ENCODE measurements around the gene IL27RA. TPM values are rescaled to one million over a fixed set of nuclear protein-coding genes. Genes with fewer than 3 reads are reported as not detected.
A peak's percentile ranks its signal among the peaks of the same experiment; 100 is the strongest.

The IL27RA gene
- 2.5 and 2.6 TPM in 2 replicates for polyA plus RNA-seq (2013)

- Histone ChIP-seq H3K4me3 (ENCODE audit: low read depth, low read length) (peak within 1 kb of the TSS; percentile 70), H4K8ac (ENCODE audit: low read depth, low read length) (peak within 1 kb of the TSS; percentile 88), H3K4ac (ENCODE audit: low read depth, low read length) (peak within 1 kb of the TSS; percentile 23), H2BK5ac (ENCODE audit: low read depth, low read length, poor library complexity) (peak within 1 kb of the TSS; percentile 37), H3K4me1 (ENCODE audit: control insufficient read depth in 1 of 2, insufficient read depth in 2 of 2, low read length in 2 of 2) (peaks cover 3% of the 10 kb centered on the region in 2 experiments), H3K27me3 (ENCODE audit: insufficient read depth, low read length) (no peaks in the 10 kb centered on the region), H2BK120ac (ENCODE audit: insufficient read depth, low read length, poor library complexity) (peak within 1 kb of the TSS; percentile 35), H3K9me3 (ENCODE audit: insufficient read depth, low read depth, low read length) (no peaks in the 10 kb centered on the region), H3K14ac (ENCODE audit: low read length) (peak within 1 kb of the TSS; percentile 78), H3K79me2 (ENCODE audit: control insufficient read depth, insufficient read depth, low read length, poor library complexity) (peaks cover 3% of the 10 kb centered on the region), H2BK12ac (ENCODE audit: low read length) (peak within 1 kb of the TSS; percentile 86), H2AFZ (ENCODE audit: insufficient read depth, low read length, poor library complexity) (peak within 1 kb of the TSS; percentile 94), H3K18ac (ENCODE audit: low read length) (peak within 1 kb of the TSS; percentile 76), H3K79me1 (ENCODE audit: low read length) (peaks cover 7% of the 10 kb centered on the region), H3K9ac (ENCODE audit: low read length) (peak within 1 kb of the TSS; percentile 57), H2AK5ac (ENCODE audit: low read length) (no peak within 1 kb of the TSS), H3K27ac (ENCODE audit: low read depth, low read length) (no peak within 1 kb of the TSS), H4K12ac (ENCODE audit: low read depth, low read length) (peak within 1 kb of the TSS; percentile 82), H4K91ac (ENCODE audit: low read depth, low read length) (peak within 1 kb of the TSS; percentile 77), H3K23ac (ENCODE audit: low read length) (no peak within 1 kb of the TSS), H3K36me3 (ENCODE audit: control insufficient read depth in 1 of 2, insufficient read depth in 2 of 2, low read length in 2 of 2) (no peaks in the 10 kb centered on the region), H3K4me2 (ENCODE audit: low read length) (peak within 1 kb of the TSS; percentile 77)
- peak in 1 of 2 donors; percentile 52 for DNase-seq
- WGBS (ENCODE audit: extremely low coverage, insufficient coverage, insufficient read length), result no CpG with 5 or more reads among the region's 63 CpGs
These were observed at the start of gene IL27RA for GRCh38 chr19:14031719-14032480. Gene IL27RA, plus strand, starts transcription at chr19:14031762. Its CDS starts 111 bp downstream, at chr19:14031873.

- H3K4me3 ChIP-seq (ENCODE audit: low read depth, low read length), result no peak overlapping the region
- no peak overlapping the region for H3K14ac ChIP-seq (ENCODE audit: low read length)
- no peak overlapping the region for H3K4ac ChIP-seq (ENCODE audit: low read depth, low read length)
- H2BK5ac ChIP-seq (ENCODE audit: low read depth, low read length, poor library complexity), result no peak overlapping the region
- H2BK120ac ChIP-seq (ENCODE audit: insufficient read depth, low read length, poor library complexity), result no peak overlapping the region
- no peak overlapping the region for H2BK12ac ChIP-seq (ENCODE audit: low read length)
- no peaks in the 10 kb centered on the region for H3K27me3 ChIP-seq (ENCODE audit: insufficient read depth, low read length)
- no peak overlapping the region for H3K18ac ChIP-seq (ENCODE audit: low read length)
- H3K9me3 ChIP-seq (ENCODE audit: insufficient read depth, low read depth, low read length), result peaks cover 2% of the 10 kb centered on the region
- H3K9ac ChIP-seq (ENCODE audit: low read length), result no peak overlapping the region
- H4K12ac ChIP-seq (ENCODE audit: low read depth, low read length), result no peak overlapping the region
- WGBS (ENCODE audit: extremely low coverage, insufficient coverage, insufficient read length), result no CpG with 5 or more reads among the region's 17 CpGs
- peaks cover 12 to 14% of the 10 kb centered on the region in 2 experiments for H3K36me3 ChIP-seq (ENCODE audit: control insufficient read depth in 1 of 2, insufficient read depth in 2 of 2, low read length in 2 of 2)
- H3K27ac ChIP-seq (ENCODE audit: low read depth, low read length), result no peak overlapping the region
- H2AFZ ChIP-seq (ENCODE audit: insufficient read depth, low read length, poor library complexity), result no peak overlapping the region
- H3K4me2 ChIP-seq (ENCODE audit: low read length), result no peak overlapping the region
- DNase-seq, result peak in 1 of 2 donors; percentile 33
- peaks cover 6% of the 10 kb centered on the region for H3K79me1 ChIP-seq (ENCODE audit: low read length)
- no peak overlapping the region for H2AK5ac ChIP-seq (ENCODE audit: low read length)
- peaks cover 2% of the 10 kb centered on the region for H3K79me2 ChIP-seq (ENCODE audit: control insufficient read depth, insufficient read depth, low read length, poor library complexity)
- no peak overlapping the region for H4K91ac ChIP-seq (ENCODE audit: low read depth, low read length)
- H3K23ac ChIP-seq (ENCODE audit: low read length), result no peak overlapping the region
- H3K4me1 ChIP-seq (ENCODE audit: control insufficient read depth in 1 of 2, insufficient read depth in 2 of 2, low read length in 2 of 2), result peaks cover 23 to 36% of the 10 kb centered on the region in 2 experiments
- H4K8ac ChIP-seq (ENCODE audit: low read depth, low read length), result no peak overlapping the region
These were observed 49.5 kb upstream of the IL27RA start for GRCh38 chr19:13981988-13982501.

- Histone ChIP-seq H2BK120ac (ENCODE audit: insufficient read depth, low read length, poor library complexity) (no peak overlapping the region), H3K4me3 (ENCODE audit: low read depth, low read length) (no peak overlapping the region), H3K9me3 (ENCODE audit: insufficient read depth, low read depth, low read length) (peaks cover 2% of the 10 kb centered on the region), H3K18ac (ENCODE audit: low read length) (no peak overlapping the region), H3K79me1 (ENCODE audit: low read length) (peaks cover 6% of the 10 kb centered on the region), H3K4me2 (ENCODE audit: low read length) (no peak overlapping the region), H3K4me1 (ENCODE audit: control insufficient read depth in 1 of 2, insufficient read depth in 2 of 2, low read length in 2 of 2) (peaks cover 29 to 43% of the 10 kb centered on the region in 2 experiments), H2AK5ac (ENCODE audit: low read length) (no peak overlapping the region), H3K4ac (ENCODE audit: low read depth, low read length) (no peak overlapping the region), H3K14ac (ENCODE audit: low read length) (no peak overlapping the region), H4K12ac (ENCODE audit: low read depth, low read length) (no peak overlapping the region), H2AFZ (ENCODE audit: insufficient read depth, low read length, poor library complexity) (no peak overlapping the region), H3K27me3 (ENCODE audit: insufficient read depth, low read length) (no peaks in the 10 kb centered on the region), H3K79me2 (ENCODE audit: control insufficient read depth, insufficient read depth, low read length, poor library complexity) (peaks cover 2% of the 10 kb centered on the region), H2BK5ac (ENCODE audit: low read depth, low read length, poor library complexity) (no peak overlapping the region), H4K8ac (ENCODE audit: low read depth, low read length) (no peak overlapping the region), H3K23ac (ENCODE audit: low read length) (no peak overlapping the region), H4K91ac (ENCODE audit: low read depth, low read length) (no peak overlapping the region), H3K9ac (ENCODE audit: low read length) (no peak overlapping the region), H3K27ac (ENCODE audit: low read depth, low read length) (no peak overlapping the region), H3K36me3 (ENCODE audit: control insufficient read depth in 1 of 2, insufficient read depth in 2 of 2, low read length in 2 of 2) (peaks cover 12 to 15% of the 10 kb centered on the region in 2 experiments), H2BK12ac (ENCODE audit: low read length) (no peak overlapping the region)
- WGBS (ENCODE audit: extremely low coverage, insufficient coverage, insufficient read length), result no CpG with 5 or more reads among the region's 9 CpGs
- no peak for DNase-seq
These were observed 48.8 kb upstream of the IL27RA start for GRCh38 chr19:13982773-13983172.

GRCh38 chr19:13983213-13983889, 48.2 kb upstream of the IL27RA start:
- H3K9me3 ChIP-seq (ENCODE audit: insufficient read depth, low read depth, low read length), result peaks cover 2% of the 10 kb centered on the region
- H2AK5ac ChIP-seq (ENCODE audit: low read length), result no peak overlapping the region

More at GRCh38 chr19:13983213-13983889, 48.2 kb upstream of the IL27RA start:
- Histone ChIP-seq H3K4me2 (ENCODE audit: low read length) (no peak overlapping the region), H3K4me1 (ENCODE audit: control insufficient read depth in 1 of 2, insufficient read depth in 2 of 2, low read length in 2 of 2) (peaks cover 24 to 38% of the 10 kb centered on the region in 2 experiments), H3K23ac (ENCODE audit: low read length) (no peak overlapping the region), H4K91ac (ENCODE audit: low read depth, low read length) (no peak overlapping the region), H3K79me2 (ENCODE audit: control insufficient read depth, insufficient read depth, low read length, poor library complexity) (peaks cover 2% of the 10 kb centered on the region), H3K9ac (ENCODE audit: low read length) (no peak overlapping the region), H2AFZ (ENCODE audit: insufficient read depth, low read length, poor library complexity) (no peak overlapping the region), H3K27ac (ENCODE audit: low read depth, low read length) (no peak overlapping the region), H3K27me3 (ENCODE audit: insufficient read depth, low read length) (no peaks in the 10 kb centered on the region), H4K8ac (ENCODE audit: low read depth, low read length) (no peak overlapping the region), H3K14ac (ENCODE audit: low read length) (no peak overlapping the region), H2BK12ac (ENCODE audit: low read length) (no peak overlapping the region), H3K4ac (ENCODE audit: low read depth, low read length) (no peak overlapping the region), H3K4me3 (ENCODE audit: low read depth, low read length) (no peak overlapping the region), H4K12ac (ENCODE audit: low read depth, low read length) (no peak overlapping the region), H2BK120ac (ENCODE audit: insufficient read depth, low read length, poor library complexity) (no peak overlapping the region), H2BK5ac (ENCODE audit: low read depth, low read length, poor library complexity) (no peak overlapping the region), H3K79me1 (ENCODE audit: low read length) (peaks cover 6% of the 10 kb centered on the region), H3K36me3 (ENCODE audit: control insufficient read depth in 1 of 2, insufficient read depth in 2 of 2, low read length in 2 of 2) (peaks cover 15 to 16% of the 10 kb centered on the region in 2 experiments), H3K18ac (ENCODE audit: low read length) (no peak overlapping the region)
- DNase-seq, result no peak
- WGBS (ENCODE audit: extremely low coverage, insufficient coverage, insufficient read length), result no CpG with 5 or more reads among the region's 21 CpGs
